ENCODE results near the gene SUSD3.
"Not testable (repeated sequence)": the region's sequence is repeated elsewhere in the genome, so short reads cannot be mapped to it uniquely, and the experiment has no call there.

SUSD3 gene

DNA sequence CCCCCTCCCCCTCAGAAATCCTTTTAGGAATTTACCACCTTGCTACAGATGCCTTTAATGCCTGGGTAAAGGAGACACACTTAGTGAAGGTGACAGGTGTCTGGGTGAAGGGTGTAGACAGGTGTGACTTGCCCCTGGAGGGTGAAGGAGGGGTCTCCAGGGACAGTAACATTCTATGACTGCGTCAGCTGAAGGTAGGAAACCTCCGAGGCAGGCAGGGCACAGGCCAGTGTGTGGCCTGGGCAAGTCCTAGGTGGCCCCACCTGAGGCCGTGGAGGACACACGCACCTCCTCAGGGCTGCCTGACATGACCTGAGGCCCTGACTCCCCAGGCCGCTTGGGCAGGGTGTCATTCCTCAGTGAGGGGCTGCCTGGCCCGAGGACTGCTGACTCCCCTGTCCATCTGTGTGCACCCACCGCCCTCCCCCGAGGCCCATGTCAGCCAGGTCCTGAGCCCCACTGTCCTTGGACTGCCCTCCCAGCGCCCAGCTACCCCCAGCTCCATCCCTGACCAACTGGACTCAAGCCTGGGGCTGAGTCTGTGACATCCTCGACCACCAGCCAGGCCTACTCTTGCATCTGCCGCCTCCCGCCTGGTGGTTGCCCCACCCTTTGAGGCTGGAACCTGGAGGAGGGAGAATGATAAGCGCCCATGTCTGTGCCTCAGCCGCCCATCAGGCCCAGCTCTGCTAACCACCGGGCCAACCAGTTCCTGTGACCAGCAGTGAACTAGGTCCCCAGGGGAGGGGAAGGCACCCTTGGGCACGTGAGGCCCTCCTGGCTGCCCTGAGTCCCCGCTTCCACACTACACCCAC lies 55.9 kb downstream of the SUSD3 start:
- DNase-seq = peak; percentile 78

DNA sequence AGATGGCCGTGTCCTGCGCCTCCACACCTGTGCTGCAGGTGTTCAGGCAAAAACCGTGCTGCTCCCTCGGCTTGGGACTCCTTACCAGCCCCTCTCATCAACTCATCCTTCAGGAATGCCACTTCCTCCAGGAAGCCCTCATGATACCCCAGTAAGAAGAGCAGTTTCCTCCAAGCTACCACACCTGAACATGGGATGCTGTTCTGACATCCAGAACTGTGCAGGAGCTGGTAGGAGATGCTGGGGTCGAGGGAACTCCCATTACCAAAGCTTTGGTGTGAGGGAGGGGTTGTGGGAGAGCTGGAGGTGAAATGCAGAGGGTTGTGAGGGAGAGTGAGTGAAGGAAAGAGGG lies 56.5 kb downstream of the SUSD3 start:
- DNase-seq = no peak

DNA sequence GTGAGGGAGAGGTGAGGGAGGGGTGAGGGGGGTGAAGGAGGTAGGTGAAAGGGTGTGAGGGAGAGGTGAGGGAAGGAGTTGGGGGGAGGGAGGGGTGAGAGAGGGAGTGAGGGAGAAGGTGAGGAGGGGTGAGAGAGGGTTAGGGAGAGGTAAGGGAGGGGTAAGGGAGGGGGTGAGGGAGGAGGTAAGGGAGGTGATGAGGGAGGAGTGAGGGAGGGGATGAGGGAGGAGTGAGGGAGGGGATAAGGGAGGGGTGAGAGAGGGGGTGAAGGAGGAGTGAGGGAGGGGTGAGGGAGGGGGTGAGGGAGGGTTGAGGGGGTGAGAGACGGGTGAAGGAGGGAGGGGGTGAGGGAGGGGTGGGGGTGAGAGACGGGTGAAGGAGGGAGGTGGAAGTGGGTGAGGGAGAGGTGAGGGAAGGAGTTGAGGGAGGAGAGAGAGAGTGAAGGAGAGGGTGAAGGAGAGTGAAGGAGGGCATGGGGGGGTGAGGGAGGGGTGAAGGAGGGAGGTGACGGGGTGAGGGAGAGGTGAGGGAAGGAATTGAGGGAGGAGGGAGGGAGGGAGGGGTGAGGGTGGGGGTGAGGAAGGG lies 57.1 kb downstream of the SUSD3 start:
- no peak for DNase-seq

DNA sequence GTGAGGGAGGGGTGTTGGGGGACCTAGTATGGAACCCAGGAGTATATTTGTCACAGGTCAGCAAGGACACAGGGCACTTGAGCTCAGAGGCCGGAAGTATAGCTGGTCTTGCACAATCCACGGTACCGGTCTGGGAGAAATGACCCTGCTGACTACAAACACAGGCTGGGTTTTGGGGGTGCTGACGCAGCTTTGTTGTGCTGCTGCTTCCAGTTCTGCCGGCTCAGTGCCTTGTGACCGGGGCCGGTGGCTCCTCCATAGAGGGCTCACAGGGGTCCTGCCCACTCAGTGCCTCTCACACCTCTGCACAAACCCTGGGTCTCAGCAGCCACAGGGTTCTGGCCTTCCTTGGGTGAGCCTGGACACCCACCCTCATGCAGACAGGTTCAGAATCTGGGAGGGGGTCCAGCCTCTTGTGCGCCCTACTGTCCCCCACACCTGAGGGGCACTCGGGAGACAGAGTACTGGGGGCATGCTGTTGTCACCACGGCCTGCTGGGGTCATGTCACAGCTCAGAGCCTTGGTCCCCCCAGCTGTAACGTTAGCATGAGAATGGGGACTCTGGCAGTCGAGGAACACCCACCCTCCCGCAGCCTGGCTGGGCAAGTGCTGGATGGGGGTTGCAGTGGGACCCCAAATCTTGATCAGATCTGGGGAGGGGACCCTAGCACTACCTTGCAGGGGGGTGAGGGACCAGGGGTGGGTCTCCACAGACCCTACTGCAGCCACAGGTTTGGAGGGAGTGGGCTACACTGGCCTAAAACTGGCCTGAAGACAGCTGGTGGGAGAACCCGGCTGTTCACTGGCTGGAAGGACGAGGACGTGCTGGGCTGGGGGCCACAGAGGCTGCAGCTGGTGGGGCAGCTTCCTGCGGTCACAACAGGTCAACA lies 57.8 kb downstream of the SUSD3 start:
- no peak for DNase-seq

GRCh38 chr9:93117521-93117920 lies 59.0 kb downstream of the SUSD3 start:
- not testable (repeated sequence) for DNase-seq

- DNase-seq = no peak
Measured at GRCh38 chr9:93117924-93118862, 59.7 kb downstream of the SUSD3 start.

DNA sequence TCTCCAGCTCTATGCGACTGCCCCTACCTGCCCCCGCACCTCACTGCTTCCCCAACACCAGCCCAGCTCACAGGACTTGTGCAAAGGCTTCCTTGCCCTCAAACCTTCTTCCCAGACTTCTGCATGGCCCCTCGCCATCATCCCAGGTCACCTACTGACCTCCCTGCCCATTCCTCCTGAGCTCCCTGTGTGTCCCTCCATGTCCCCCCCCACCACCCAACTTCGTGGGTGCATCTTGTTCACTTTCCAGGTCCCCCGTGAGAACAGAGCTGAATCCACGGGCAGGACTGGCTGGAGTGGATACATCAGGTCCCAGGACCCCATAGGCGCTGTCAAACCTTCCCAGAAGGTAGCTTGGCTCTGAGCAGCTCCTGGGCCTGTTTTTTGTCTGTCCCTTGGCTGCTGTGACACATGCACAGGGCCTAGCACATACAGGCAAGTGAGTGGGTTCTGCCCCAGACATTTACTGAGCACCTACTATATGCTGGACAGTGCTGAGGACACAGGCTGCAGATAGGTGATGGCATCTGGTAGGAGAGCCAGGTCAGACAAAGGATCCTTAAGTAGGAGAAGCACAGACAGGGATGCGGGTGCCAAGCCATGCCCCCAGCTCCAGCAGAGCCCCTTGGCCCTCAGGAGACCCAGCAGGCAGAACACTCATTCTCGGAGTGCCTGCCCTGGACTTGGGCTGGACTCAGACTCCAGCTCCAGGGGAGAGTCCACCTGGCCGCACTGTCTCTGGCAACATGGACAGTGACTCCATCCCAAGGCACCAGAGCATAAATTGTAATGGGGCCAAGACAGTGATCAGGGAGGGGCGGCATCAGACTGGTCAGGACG lies 60.6 kb downstream of the SUSD3 start:
- no peak for DNase-seq

- DNase-seq = no peak
Measured at GRCh38 chr9:93119703-93119952, 61.1 kb downstream of the SUSD3 start.

DNA sequence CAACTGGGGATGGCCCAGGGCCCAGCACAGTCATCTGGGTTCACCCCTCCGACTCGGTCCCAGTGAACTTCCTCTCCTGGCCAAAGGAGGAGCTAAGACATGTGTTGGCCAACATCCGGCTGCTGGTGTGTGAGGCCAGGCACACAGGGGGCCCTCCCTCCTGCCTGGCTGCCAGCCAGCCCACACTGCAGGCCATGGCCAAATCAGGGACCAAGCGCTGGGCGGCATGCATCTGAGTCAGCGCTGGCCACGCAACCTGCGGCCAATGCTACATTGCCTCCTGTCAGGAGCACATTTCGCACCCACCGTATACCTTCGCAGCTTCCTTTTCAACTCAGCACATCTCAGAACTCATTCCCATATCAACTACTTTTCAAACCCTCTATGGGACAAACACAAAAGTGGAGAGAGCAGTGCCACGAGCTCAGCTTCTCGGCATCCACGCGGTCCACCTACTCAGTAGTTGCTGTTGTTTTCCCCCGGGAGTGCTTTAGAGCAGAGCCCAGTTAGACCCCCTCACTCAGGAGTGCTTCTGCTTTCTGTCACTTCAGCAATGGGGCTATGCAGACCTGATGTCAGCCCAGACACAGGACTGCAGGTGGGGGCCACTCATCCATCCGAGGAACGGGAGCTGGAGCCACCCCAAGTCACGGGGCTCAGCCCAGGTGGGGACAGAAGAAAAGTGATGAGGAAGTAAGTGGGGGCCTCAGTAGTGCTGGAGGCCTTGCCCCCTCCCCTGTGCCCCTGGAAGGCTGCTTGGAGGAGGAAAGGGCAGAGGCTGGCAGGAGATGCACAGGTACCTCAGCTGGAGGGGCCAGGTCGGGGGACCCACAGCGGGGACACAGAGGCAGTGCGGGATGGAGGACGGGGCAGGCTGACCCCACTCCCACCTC lies 61.7 kb downstream of the SUSD3 start:
- no peak for DNase-seq

DNA sequence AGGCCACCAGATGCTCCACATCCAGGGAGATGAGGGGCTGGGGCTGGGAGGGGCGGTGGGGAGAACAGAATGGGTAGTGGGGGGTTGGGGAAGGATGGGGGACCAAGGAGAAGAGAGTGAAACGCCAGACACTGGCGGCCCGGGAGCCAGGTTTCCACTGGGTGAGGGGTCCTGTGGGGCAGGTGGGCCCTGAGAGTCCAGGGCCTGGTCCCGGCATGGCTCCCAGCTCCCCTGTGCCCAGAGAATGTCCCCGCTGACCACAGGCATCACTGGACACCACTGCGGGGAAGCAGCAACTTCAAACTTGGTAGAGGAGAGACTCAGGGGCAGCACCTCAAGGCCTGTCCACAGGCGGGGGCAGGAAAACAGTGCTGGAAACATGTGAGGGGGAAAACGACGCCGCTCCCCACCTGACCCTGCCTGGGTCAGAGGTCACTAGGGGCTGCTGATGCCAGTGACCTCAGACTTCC lies 62.4 kb downstream of the SUSD3 start:
- DNase-seq = no peak

DNA sequence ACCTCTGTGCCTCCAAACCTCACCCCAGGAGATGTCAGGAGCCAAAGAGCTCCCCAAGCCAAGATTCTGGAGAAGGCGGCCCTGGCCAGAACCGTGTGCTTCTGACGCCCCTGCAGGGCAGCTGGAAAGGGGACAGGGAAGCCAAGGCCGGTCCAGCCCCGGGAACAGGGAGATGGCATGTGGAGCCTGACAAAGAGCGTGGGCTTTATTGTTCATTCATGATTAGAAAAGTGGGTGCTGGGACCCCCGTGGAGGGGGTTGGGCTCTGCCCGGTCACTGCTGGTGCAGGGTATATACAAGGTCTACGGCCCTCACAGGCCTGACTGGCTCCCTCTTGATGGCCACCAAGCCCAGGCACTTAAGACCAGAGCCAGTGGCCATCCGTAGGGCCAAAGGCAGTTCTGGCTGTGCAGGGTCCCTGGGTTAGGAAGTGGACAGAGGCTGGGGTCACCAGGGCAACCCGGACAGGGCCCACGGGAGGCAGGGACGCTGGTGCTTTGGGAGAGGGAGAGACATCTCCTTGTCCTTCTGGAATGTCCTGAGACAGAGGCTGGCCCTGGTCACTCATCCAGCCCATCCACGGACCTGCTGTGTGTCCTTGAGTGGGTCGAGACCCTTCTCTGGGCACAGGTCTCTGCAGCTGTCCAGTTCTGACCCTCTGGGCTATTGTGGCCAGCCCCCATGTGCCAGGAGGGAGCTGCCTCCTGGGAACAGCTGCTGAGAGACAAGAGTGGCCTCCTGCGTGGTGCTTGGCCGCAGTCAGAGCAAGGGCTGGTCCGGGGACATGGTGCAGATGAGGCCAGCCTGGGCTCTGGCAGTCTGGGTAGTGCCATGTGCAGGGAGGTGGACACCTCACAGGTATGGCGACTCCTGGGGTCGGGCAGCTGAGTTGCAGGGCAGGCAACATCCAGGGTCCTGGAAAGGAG lies 63.1 kb downstream of the SUSD3 start:
- DNase-seq = no peak

DNA sequence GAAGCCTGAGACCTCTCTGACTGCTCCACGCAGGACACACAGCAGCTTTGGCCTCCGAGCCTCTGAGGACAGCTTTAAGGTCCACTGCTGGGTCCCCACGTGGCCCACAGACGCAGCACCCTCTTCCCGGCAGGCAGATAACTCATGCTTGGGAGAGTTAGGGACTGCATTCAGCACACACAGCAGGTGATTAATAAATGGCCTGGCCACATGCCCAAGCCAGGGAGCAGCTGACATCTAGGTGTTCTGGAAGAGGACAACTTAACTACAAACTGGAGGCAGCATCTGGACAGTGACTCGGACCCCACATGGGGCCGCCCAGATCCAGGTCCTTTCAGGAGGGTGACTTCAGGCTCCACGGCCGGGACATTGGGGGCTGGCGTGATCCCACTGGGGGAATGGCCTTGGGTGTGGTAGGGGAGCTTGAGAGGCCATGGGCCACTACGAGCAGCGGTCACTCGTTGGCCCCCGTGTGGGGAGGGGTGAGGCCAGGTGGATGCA lies 64.3 kb downstream of the SUSD3 start:
- no peak for DNase-seq

GRCh38 chr9:93123561-93124283 lies 65.2 kb downstream of the SUSD3 start:
- no peak for DNase-seq

GRCh38 chr9:93124793-93125192 lies 66.3 kb downstream of the SUSD3 start:
- DNase-seq = no peak

- DNase-seq = no peak
Measured at GRCh38 chr9:93125331-93125894, 66.9 kb downstream of the SUSD3 start.

DNA sequence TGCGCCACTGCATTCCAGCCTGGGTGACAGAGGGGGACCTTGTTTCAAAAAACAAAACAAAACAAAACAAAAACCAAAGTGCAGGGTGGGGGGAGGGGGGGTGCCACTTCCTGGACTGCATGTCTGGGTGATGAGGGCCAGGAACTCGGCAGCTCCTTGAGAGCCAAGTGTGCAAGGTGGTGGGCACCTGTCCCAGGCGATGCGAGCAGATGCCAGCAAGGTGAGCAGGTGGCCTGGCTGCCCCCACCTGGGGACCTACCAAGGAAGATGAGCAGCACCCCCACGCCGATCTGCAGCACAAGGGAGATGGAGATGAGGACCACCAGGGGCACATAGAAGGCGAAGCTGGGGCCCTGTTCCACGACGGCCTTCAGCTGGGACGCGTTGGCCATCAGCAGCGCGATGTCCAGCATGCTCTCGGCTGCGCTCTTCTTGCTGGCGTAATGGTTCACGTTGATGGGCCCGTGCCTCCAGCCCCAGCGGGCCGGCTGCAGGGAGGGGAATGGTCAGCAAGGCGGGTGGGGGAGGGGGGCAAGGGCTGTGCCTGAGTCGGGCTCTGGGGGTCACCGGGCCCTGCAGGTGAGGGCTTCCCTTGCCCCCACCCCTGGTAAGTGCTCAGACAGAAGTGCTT lies 67.8 kb downstream of the SUSD3 start:
- DNase-seq = peak; percentile 19

GRCh38 chr9:93126825-93127368 lies 68.4 kb downstream of the SUSD3 start:
- DNase-seq = peak; percentile 40

All from NCI-H2171 treated with DMSO at 0.1 percent for 48 hours (cell line).